Middle frontal gyrus (tissue), 1 donor: ENCODE results near the gene FLCN.
"Not testable (repeated sequence)": the region's sequence is repeated elsewhere in the genome, so short reads cannot be mapped to it uniquely, and the experiment has no call there.

Source experiments
- DNase-seq: peaks from one replicate; pipeline ENCODE4 v3.0.0-alpha.2; 2015; ENCODE audit warnings: low spot score; ENCODE audit errors: extremely low spot score

FLCN gene

DNA sequence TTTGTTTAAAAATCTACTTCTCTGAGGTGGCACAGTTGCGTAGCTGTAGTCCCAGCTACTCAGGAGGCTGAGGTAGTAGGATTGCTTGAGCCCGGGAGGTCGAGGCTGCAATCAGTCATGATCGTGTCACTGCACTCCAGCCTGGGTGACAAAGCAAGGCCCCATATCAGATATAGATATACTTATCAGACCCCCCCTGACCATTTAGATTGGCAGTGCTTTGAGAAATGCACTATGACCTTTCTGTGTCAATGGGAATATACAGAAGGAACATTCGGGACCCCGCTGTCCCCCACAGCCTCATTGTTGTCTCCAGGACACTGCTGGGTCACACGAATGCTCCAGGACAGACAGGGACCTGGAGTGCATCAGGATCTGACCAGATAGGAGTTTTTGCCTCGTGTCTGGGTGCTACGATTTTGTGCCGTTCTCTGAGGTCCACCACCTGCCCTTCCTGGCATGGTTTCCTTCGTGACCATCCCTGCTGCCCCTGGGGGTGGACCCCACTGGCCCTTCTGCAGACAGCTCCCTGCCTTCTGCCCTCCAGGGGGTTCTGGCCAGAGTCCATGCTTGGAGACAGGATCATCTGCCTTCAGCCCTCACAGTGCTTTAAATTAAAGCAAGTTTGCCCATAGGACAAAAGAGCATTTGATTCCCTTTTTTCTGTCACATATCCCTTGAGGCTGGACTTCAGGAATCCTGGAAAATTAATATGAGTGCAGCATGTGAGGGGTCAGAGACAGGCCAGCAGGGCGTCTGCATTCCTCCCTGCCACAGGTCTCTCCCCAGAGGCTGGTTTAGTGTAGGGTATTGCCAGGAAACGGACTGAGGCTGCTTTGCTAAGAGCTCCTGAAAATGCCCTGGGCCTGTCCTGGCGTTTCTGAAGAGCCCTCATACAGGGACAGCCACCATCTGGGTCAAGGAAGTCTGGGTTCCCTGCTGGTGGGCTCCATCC lies 50.1 kb downstream of the FLCN start:
- no peak for DNase-seq

DNA sequence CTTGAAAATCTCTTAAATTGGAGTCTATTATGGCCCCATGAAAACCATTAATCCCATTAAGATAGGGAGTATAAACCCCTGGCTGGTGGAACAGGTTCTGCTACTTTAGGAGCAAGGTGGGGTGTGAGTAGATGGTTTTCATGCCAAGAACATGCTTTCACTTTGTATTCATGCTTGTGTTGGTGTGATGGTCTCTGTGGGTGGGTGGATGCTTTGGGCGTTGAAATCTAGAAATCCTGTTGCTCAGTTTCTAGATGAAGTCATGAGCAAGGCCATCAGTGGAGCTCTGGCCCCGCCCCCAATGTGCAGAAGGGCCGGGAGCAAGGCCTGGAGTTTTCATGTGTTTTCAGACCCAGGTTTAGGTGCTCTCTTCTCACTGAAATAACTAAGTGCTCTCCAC lies 50.9 kb downstream of the FLCN start:
- DNase-seq = no peak

DNA sequence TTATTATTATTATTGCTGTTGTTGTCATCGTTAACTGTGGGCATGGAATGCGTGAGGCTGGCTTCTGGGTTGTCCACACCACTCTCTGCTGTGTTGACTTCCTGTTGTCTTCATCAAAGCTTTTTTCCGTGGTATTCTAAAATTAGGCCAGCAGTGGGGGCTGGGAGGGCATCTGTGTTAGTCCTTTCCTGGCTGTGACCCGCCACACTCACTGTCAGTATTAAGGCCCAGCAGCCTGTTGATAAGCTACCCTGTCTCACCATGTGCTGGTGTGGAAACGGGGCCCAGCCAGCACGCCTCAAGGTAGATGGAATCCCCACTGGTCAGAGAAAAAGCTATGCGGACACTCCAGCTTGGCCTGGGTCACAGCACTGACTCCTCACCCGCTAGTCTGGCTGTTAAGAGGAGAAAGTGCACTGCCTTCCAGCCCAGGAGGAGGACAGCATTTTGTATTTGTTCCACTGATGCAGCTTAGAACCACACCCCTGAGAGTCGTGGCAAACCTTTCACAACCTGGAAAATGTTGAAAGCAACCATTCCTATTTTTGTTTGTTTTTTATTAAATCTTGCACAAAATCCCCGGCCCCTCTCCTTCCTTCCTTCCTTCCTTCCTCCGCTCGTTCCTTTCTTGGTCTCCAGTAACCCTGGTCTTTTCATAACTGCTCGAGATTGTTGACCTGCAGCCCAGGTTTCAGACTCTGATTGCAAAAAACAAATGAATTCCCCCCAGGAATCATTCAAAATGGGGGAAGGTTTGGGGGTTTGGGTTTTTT lies 51.8 kb downstream of the FLCN start:
- not testable (repeated sequence) for DNase-seq

DNA sequence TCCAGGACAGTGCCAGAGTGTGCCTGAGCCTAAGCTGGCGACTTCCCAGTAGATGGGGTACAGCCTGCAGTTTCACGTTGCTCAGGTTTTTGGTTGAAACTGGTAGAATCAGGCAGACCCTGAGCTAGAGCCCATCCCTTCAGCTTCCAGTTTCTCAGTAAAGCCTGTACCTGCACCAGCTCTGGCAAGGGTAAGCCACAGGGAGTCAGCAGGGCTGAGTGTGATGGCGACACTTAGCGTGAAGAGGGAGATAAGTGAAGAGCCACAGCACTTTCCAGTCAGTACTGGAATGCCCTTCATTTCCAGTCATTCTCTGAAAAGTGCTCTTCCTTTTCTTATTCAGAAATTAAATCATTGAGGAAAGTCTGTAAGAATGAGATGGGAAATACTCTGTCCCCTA lies 53.2 kb downstream of the FLCN start:
- DNase-seq = no peak

DNA sequence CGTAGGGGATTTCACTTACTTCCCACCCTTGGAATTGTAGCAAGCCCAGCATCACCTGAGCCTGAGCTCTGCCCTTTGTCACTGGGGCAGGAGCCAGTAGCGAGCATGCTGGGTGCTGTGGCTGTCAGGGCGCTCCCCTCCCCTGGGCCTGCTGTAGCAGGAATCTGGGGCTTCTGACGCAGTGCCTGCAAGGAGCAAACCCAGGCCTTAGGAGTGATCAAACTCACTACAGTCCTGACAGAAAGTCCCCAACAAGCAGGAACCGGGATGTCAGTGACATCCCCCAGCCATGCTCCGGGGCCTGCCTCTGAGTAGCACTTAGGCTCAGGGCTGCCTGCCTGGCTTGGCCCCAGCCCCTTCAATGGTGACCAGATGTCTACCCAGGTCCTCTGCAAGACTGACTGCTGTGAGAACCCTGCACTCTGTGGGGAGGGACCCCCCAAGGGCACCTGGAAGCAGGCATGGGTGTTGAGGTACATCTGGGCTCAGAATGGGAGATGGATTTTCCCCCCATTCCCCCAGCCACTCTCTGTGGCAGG lies 54.3 kb downstream of the FLCN start:
- DNase-seq = no peak

DNA sequence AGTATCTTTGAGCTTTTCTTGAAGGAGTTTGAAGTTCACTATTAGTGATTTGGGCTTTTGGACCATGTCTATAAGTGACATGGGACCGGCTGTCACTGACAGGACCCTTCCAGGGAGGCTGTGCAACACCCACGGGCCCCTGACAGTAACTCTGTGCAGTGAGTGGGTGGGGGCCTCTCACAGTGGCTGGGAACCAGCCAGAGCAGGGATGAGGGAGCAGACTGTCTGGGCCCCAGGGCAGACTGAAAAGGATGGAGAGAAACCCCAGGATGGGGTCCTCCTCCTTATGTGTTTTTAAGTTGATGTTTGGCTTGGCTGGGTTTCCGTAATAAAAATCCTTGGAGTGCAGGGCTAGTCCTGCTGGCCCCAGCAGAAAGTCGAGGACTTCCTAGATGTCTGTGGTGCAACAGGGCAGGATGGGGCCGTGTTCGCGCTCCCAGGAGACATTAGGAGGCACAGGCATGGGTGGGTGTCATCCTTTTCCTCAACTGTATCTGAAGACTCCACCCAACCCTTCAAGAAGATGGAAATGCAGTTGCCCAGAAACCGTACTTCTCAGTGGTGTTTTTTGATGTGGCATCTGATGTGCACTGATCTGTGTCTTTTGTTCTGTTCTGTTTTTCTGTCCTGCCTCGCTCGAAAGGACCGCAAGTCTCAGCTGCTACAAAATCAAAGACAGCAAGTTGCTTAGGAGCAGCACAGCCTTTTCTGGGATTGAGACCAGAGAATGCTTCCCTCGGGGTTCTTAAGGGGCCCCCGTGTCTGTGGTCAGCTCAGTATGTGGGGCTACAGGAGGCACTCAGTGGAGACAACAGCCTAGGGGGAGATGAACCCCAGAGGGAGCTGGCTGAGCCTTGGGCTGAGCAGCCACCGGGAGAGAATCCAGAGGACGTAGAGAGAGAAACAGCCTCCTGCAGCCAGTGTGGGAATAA lies 55.0 kb downstream of the FLCN start:
- no peak for DNase-seq

DNA sequence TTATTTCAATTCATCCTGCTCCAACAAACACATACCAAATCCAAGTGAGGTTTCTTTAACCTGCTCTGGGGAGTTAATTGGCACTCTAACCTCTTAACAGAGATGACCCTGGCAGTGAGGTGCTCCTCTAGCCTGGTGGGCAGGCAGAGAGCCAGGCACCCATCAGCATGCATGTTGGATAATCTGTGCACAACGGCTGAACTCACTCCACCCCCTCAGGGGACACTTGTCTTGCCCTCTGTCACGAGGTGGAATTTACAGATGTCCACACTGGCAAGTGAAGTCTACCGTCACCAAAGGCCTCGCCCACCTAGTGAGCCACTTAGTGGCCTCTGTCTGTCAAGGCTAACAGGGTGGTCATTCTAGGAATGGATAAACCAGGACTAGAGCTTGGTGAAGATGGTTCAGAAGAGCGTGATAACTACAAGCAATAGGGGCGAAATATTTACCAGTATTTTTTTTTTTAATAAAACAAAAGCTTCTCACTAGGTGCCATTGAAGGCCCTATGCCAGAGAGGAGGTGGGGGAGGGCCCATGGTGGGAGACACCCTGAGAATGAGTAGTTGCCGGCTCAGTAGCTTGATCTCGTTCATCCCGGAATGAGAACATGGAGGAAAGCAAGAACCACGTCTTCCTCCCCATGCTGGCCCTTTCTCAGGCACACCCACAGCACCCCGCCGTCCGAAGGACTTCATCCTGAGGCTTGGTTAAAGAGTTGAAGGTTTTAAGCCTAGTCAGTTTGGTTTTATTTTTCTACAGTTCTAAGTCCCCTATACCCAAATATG lies 56.0 kb downstream of the FLCN start:
- no peak for DNase-seq

DNA sequence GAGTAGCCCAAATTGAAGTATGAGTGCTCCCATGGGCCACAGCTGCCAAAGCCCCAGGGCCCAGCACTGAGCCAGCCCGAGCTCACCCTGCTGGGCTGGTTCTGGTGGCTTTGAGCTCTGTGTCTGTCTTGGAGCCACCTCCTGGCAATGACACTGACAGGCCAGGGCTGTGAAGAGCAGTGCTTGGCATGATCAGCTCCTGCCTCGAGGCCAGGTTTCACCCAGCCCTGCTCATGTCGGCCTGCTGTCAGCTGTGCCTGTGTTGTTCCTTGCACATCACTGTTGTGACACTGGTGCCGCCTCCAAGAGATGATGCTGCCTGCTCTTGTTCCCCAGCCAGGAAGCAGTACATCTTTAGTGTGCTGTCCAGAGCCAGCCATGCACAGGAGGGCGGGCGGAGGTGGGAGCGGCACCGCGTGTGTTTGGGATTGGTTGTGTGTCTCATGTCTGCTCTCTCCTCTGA lies 56.8 kb downstream of the FLCN start:
- DNase-seq = no peak

DNA sequence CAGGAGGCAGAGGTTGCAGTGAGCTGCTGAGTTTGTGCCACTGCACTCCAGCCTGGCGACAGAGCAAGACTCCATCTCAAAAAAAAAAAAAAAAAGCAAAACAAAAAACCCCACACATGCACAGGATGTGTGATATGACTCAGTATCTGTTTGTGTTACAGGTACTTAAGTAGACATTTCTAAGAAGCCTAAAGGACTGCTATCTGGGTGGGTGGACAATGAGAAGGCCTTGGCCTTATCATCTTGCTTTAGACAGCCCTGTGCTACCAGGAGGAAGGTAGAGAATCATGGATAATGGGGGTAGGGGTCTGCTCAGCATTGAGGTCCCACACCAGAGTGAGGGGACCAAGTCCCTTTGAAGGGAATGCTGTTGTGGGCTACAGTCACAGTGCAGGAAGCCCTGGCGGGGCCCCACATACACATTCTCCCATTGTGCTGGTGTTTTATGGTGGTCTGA lies 57.6 kb downstream of the FLCN start:
- DNase-seq = no peak

DNA sequence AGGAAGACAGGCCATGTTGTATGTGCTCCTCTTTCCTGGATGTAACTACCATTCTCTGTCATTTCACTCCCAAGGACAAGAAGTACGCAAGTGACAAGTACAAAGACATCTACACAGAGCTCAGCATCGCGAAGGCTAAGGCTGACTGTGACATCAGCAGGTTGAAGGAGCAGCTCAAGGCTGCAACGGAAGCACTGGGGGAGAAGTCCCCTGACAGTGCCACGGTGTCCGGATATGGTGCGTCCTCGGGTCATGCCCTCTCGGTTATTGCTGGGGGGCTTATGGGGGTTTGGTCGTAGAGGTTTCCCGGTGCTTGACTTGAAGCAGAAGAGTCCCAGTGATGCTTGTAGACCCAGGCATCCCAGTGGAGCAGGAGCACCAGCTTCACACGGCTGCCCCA lies 59.8 kb downstream of the FLCN start:
- no peak for DNase-seq

DNA sequence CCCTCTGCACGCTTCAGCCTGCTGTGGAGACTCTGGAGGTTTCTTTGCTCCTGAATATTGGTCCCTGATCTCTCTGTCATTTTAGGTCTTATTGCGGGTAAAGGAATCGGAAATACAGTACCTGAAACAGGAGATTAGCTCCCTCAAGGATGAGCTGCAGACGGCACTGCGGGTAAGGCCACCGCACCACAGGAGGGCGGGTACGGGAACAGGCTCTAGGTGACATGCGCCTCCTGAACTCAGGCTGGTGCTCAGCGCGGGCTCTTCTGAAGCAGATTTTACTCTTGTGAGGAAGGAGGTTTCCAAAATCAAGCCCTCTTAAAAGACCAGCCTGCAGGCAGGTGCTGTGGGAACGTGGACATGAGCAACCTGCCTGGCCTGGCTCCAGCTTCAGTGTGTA lies 60.6 kb downstream of the FLCN start:
- DNase-seq = no peak

DNA sequence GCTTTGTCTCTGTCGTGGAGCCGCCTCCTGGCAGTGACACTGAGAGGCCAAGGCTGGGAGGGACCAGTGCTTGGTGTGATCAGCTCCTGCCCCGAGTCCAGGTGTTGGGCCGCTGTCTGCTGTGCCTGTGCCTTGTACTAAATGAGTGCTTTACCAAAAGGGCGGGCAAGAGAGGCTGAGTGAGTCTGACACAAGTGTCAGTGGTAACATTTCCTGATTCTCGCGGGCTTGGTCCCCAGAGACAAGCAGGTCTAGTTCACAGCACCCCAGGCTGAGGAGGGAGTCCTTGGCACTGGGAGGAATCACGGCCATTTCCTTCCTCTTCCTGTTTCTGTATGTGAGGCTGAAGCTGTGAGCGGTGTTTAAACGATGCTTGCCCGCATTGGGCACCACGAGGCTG lies 61.1 kb downstream of the FLCN start:
- DNase-seq = no peak

DNA sequence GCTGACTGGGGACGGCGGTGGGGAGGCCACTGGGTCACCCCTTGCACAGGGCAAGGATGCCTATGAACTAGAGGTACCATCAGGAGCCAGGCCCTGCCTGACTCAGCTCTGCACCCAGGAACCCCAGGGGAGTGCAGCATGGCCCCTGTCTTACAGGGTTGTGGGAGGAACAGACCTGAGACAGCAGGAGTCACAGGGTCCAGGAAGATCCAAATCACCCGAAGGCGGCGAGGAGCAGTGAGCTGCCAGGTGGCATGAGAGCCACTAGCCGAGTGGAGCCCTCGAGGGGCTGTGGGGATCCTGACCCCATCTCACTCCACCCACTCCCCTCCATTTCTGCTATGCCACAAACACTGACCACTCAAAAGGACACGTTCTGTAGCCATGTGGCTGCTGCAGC lies 61.6 kb downstream of the FLCN start:
- DNase-seq = no peak

DNA sequence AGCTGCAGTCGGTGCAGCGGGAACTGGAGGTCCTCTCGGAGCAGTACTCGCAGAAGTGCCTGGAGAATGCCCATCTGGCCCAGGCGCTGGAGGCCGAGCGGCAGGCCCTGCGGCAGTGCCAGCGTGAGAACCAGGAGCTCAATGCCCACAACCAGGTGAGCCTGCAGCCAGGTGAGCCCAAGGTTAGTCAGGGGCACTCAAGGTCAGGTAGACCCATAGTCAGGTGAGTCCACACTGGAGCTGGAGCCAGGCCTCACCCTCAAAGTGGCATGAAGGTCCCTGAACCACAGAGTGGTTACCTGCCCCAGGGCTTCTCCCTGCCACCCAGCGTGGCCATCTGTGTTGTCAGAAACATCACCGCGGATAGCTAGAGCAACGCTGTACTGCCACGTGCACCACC lies 63.0 kb downstream of the FLCN start:
- no peak for DNase-seq

DNA sequence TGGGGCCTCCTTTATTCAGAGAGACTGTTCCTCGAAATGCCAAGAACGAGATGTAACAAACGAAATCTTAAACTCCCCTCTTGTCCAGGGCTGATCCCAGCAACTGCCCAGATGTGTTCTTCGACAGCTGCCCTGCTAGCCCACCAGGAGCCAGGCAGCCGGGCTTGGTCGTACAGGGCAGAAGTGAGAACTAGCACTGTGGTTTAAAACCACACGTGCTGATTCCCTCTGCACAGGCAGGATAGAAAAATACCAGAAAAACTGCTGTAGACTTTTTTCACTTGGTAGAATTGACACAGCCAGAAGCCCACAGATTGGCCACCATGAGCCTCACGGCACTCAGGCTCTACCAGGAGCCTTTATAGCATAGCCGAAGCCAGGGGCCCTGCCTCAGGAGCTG lies 64.0 kb downstream of the FLCN start:
- no peak for DNase-seq

DNA sequence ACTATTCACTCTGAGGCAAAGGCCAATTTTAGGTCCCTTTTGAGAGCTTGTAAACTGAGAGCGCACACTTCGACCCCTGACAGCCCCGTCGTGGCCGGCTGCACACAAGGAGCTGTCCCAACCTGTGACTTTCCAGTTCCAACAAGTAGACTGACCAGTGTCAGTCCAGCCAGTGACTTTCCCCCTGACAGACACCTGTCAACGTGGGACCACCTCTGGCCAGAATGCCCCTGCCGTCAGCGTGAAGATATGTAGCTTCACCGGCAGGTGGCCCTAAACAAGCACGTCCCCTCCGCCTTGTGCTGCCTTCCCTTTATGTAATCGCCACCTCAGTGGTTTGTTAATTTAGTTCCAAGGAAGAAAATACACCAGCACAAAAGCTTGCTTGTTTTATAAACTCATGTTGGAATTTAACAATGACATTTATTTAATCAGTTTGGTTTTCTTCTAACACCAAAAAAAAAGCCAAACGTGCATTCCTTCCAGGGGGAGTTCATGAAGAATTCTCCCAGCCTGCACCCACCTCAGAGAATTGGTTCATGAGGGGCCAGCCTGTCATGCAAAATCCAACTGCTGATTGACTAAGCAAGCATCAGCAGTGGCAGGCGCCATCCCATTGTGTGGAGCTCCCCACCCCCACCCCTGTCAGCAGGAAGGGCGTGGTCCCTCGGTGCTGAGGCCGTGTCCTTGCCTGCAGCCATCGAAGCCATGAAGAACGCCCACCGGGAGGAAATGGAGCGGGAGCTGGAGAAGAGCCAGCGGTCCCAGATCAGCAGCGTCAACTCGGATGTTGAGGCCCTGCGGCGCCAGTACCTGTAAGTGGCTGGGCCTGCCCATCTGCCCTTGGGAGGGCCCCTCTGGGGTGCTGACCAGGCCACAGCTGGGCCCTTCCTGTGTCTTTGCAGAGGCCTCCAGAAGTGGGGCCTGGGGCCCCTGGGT lies 64.7 kb downstream of the FLCN start:
- no peak for DNase-seq

DNA sequence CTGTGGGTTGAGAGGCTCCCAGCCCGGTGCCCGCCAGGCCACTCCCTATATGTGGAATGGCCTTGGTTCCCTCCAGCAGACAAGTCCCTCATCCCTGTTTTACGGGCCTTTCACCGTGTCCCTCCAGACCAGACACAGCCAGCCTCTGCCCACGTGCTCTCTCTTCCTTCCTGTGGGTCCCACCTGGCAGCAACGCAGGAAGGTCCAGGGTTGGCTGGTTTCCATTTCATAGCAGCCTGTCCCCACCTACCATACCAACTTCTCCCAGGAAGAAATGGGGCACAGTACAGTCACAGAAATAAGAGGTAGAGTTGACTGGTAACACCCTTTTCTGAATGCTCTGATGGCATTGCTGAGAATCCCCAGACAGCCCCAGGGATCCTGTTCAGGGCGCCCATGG lies 65.8 kb downstream of the FLCN start:
- DNase-seq = no peak

DNA sequence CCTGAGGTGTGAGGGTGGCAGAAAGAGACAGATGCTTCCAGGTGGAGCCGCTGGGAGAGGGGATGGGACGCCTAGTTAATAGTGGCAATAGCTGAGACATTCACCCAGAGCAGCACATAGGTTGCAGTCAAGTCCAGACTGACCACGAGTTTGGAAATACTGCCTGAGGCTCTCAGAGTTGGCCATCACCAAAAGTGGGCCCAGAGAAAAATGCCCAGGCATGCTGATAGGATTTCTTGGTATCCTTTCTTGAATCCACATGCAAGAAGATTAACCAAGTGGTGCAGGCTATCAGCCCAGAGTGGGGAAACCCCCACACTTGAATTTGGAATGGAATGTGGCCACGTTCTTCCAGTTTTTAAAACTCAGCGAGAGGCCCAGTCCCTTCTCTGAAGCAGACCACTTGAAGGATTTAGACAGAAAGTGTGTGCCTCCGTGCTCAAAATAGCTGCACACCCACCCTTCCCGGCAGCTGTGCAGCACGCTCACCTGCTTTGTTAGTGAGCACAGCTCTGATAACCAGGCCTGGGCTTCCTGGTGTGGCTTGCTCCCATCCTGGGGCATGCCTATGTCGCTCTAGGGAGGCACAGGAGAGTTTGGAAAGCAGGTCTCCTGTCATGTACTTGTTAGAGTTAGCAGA lies 66.5 kb downstream of the FLCN start:
- DNase-seq = no peak

DNA sequence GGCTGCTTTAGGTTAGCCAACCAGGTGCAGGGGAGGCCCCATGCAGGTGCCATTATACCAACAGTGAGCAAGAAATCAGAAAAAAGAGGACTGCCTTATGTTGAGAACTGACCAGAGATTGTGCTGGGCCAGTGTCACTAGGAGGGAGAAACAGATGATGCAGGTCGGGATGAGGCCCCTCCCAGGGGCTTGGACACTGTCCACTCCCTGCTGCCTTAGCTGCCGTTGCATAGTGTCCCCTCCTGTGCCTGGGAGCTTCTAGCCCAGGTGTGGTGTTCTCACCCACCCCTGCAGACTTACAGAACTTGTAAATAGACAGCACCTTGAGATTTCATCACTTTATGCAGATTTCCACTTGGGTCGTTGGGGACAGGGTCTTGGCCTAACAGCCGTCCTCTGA lies 67.6 kb downstream of the FLCN start:
- DNase-seq = no peak
